Upper lobe of left lung (tissue), 6 donors: ENCODE results near the gene MICU2. TPM values are rescaled to one million over a fixed set of nuclear protein-coding genes. Genes with fewer than 3 reads are reported as not detected.

Experiments
- ATAC-seq, 2 donors: fragments of 200-7000 bp; cut with Tn5 transposase; one replicate each; pipeline ENCODE4 v1.9.1; 2022; ENCODE audit warnings: mild to moderate bottlenecking in 2 of 2, moderate library complexity in 2 of 2; ENCODE audit not compliant: low FRiP score in 2 of 2
- DNase-seq, 2 donors: peaks; one replicate each; pipeline ENCODE4 v3.0.0-alpha.2; 2019 to 2020
- H3K27ac ChIP-seq, 4 donors: fragments of 200-600 bp; sonication (generic); one replicate each; pipeline ENCODE4 v1.5.1; 2016 to 2019
- H3K27me3 ChIP-seq, 4 donors: fragments of 200-600 bp; sonication (generic); one replicate each; pipeline ENCODE4 v1.5.1; 2017 to 2019
- H3K36me3 ChIP-seq, 4 donors: fragments of 200-600 bp; sonication (generic); one replicate each; pipeline ENCODE4 v1.5.1; 2016 to 2019
- H3K4me1 ChIP-seq, 4 donors: fragments of 200-600 bp; sonication (generic); one replicate each; pipeline ENCODE4 v1.5.1; 2018 to 2019
- H3K4me3 ChIP-seq, 4 donors: fragments of 200-600 bp; sonication (generic); one replicate each; pipeline ENCODE4 v1.5.1; 2017 to 2019; ENCODE audit warnings: mild to moderate bottlenecking in 2 of 4, moderate library complexity in 1 of 4
- H3K9me3 ChIP-seq, 4 donors: fragments of 200-600 bp; sonication (generic); one replicate each; pipeline ENCODE4 v1.5.1; 2018 to 2019
- CTCF ChIP-seq, 6 experiments: fragments of 450-650 bp in 4 of 6; fragments of 200-600 bp in 2 of 6; sonication (generic) in 2 of 6; IDR thresholded peaks; one replicate each; pipeline ENCODE4 v1.5.1; 2016 to 2019; ENCODE audit warnings: antibody characterized with exemption in 6 of 6
- EP300 ChIP-seq, 4 donors: sonication (generic); formaldehyde crosslinking; IDR thresholded peaks; one replicate each; pipeline ENCODE4 v1.5.1; 2017; ENCODE audit warnings: antibody characterized with exemption in 4 of 4, control low read depth in 2 of 4
- POLR2A ChIP-seq, 4 donors: fragments of 450-650 bp; IDR thresholded peaks; one replicate each; pipeline ENCODE4 v1.5.1; 2016 to 2017; ENCODE audit warnings: antibody characterized with exemption in 4 of 4, mild to moderate bottlenecking in 2 of 4
- POLR2AphosphoS5 ChIP-seq, 2 donors: sonication (generic); formaldehyde crosslinking; IDR thresholded peaks; one replicate each; pipeline ENCODE4 v1.5.1; 2017; ENCODE audit warnings: antibody characterized with exemption in 2 of 2
- whole genome bisulfite sequencing, 2 donors: methylation state at CpG; one replicate each; pipeline ENCODE4 v1.1.5; 2017 to 2018; 5-methylcytosine and 5-hydroxymethylcytosine counted together
- total RNA-seq, 6 donors: library from RNA; depleted of rRNA in 4 of 6; stranded (reverse); fragments of >200 nt in 4 of 6; gene quantifications; one replicate each; pipeline versions ENCODE4 v1.1.0 to v1.2.1, GENCODE V29; 2016 to 2021
- donor health status: DM: no; HTN: no; CAD: no; lungs with moderate emphysema.
- donor health status: DM: no; HTN: yes; CAD: no; lungs with severe emphysema.

MICU2 gene
- total RNA-seq, 6 donors from 2014 or later: 27.9 to 80.4 (median 46.0) TPM

GRCh38 chr13:21548577-21548976 is 55.4 kb downstream of the MICU2 start:
- no peak for ATAC-seq
- WGBS, 2 donors: 86 to 87% methylated on average over 5 of the region's 5 CpGs
- TF ChIP-seq EP300 (IDR thresholded peaks at IDR 0.05) (no peak), CTCF (IDR thresholded peaks at IDR 0.05) (no peak), POLR2AphosphoS5 (IDR thresholded peaks at IDR 0.05) (no peak), POLR2A (IDR thresholded peaks at IDR 0.05) (no peak)

GRCh38 chr13:21546372-21546771 is 57.6 kb downstream of the MICU2 start:
- no peak for TF ChIP-seq CTCF (IDR thresholded peaks at IDR 0.05)
- TF ChIP-seq POLR2AphosphoS5 (IDR thresholded peaks at IDR 0.05): no peak
- TF ChIP-seq POLR2A (IDR thresholded peaks at IDR 0.05): no peak
- no peak for TF ChIP-seq EP300 (IDR thresholded peaks at IDR 0.05)
- ATAC-seq (no peak), DNase-seq (no peak)
- 43 to 61% methylated on average over 1 of the region's 1 CpG for WGBS, 2 donors
- no peaks in the 10 kb centered on the region for H3K9me3 ChIP-seq
- peaks cover 0 to 13% (median 2%) of the 10 kb centered on the region in 4 donors for H3K4me1 ChIP-seq
- no peaks in the 10 kb centered on the region for H3K27me3 ChIP-seq
- no peak overlapping the region for H3K27ac ChIP-seq
- no peak overlapping the region for H3K4me3 ChIP-seq
- peaks cover 0 to 5% (median 0%) of the 10 kb centered on the region in 4 donors for H3K36me3 ChIP-seq

More at GRCh38 chr13:21548577-21548976, 55.4 kb downstream of the MICU2 start:
- no peak overlapping the region for H3K27ac ChIP-seq
- peaks cover 0 to 9% (median 0%) of the 10 kb centered on the region in 4 donors for H3K4me1 ChIP-seq
- H3K9me3 ChIP-seq: no peaks in the 10 kb centered on the region
- DNase-seq: no peak
- peaks cover 0 to 5% (median 0%) of the 10 kb centered on the region in 4 donors for H3K36me3 ChIP-seq
- H3K4me3 ChIP-seq: no peak overlapping the region
- H3K27me3 ChIP-seq: no peaks in the 10 kb centered on the region

GRCh38 chr13:21544515-21544914 is 59.5 kb downstream of the MICU2 start:
- DNase-seq: no peak
- H3K27ac ChIP-seq: no peak overlapping the region
- no peaks in the 10 kb centered on the region for H3K9me3 ChIP-seq
- no peak for ATAC-seq
- no peaks in the 10 kb centered on the region for H3K27me3 ChIP-seq
- WGBS, 2 donors: 94 to 100% methylated on average over 1 of the region's 1 CpG
- TF ChIP-seq POLR2A (IDR thresholded peaks at IDR 0.05): no peak
- H3K4me1 ChIP-seq: peaks cover 0 to 18% (median 2%) of the 10 kb centered on the region in 4 donors
- H3K36me3 ChIP-seq: peaks cover 0 to 5% (median 0%) of the 10 kb centered on the region in 4 donors
- H3K4me3 ChIP-seq: no peak overlapping the region

- Histone ChIP-seq H3K27ac (no peak overlapping the region), H3K4me3 (no peak overlapping the region), H3K27me3 (no peaks in the 10 kb centered on the region), H3K4me1 (peaks cover 0 to 18% (median 2%) of the 10 kb centered on the region in 4 donors), H3K36me3 (peaks cover 0 to 16% (median 0%) of the 10 kb centered on the region in 4 donors), H3K9me3 (no peaks in the 10 kb centered on the region)
- no peak for TF ChIP-seq POLR2A (IDR thresholded peaks at IDR 0.05)
- TF ChIP-seq POLR2AphosphoS5 (IDR thresholded peaks at IDR 0.05): no peak
- DNase-seq: no peak
- ATAC-seq: no peak
- 90 to 91% methylated on average over 1 of the region's 1 CpG for WGBS, 2 donors
Observed at GRCh38 chr13:21542563-21542962, 61.4 kb downstream of the MICU2 start.

GRCh38 chr13:21541980-21542379 is 62.0 kb downstream of the MICU2 start:
- ATAC-seq (no peak), DNase-seq (no peak)
- TF ChIP-seq EP300 (IDR thresholded peaks at IDR 0.05) (no peak), POLR2A (IDR thresholded peaks at IDR 0.05) (no peak), POLR2AphosphoS5 (IDR thresholded peaks at IDR 0.05) (no peak), CTCF (IDR thresholded peaks at IDR 0.05) (no peak)
- H3K9me3 ChIP-seq: no peaks in the 10 kb centered on the region
- H3K4me1 ChIP-seq: peaks cover 0 to 18% (median 2%) of the 10 kb centered on the region in 4 donors
- H3K27ac ChIP-seq: no peak overlapping the region
- no peak overlapping the region for H3K4me3 ChIP-seq
- H3K36me3 ChIP-seq: peaks cover 0 to 16% (median 0%) of the 10 kb centered on the region in 4 donors
- WGBS, 2 donors: 64 to 68% methylated on average over 1 of the region's 1 CpG
- H3K27me3 ChIP-seq: no peaks in the 10 kb centered on the region

GRCh38 chr13:21541271-21541670 is 62.7 kb downstream of the MICU2 start:
- TF ChIP-seq POLR2AphosphoS5 (IDR thresholded peaks at IDR 0.05): no peak
- no peak for TF ChIP-seq CTCF (IDR thresholded peaks at IDR 0.05)
- TF ChIP-seq EP300 (IDR thresholded peaks at IDR 0.05): no peak
- TF ChIP-seq POLR2A (IDR thresholded peaks at IDR 0.05): no peak
- Histone ChIP-seq H3K4me3 (no peak overlapping the region), H3K4me1 (peaks cover 0 to 11% (median 2%) of the 10 kb centered on the region in 4 donors), H3K27me3 (no peaks in the 10 kb centered on the region), H3K27ac (no peak overlapping the region), H3K9me3 (no peaks in the 10 kb centered on the region), H3K36me3 (peaks cover 0 to 16% (median 0%) of the 10 kb centered on the region in 4 donors)
- DNase-seq (no peak), ATAC-seq (no peak)
